Measurements from ENCODE around the gene FBH1.
"Not testable (repeated sequence)": the region's sequence is repeated elsewhere in the genome, so short reads cannot be mapped to it uniquely, and the experiment has no call there.

FBH1 gene

GRCh38 chr10:5941579-5941978, 51.5 kb downstream of the FBH1 start:
- no peak for DNase-seq (ENCODE audit: low read depth, low spot score)

DNA sequence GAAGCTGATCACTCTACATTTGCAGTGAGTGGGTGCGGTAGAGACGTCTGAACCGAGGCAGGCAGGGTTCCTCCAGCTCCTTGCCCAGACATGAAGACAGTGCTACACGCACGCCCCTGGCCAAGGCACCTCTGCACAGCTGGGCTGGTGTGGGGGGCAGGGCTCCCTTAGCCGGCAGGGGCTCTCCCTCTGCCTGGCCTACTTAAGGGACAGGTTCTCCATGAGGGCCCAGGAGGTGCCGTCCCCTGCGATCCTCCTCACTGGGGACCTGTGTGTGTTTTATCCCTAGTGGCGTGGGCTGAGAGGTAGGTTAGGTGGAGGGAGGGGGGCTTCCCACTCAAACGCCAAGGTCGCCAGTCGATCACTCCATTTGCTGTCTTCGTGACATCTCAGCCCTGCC, 52.0 kb downstream of the FBH1 start:
- no peak for DNase-seq (ENCODE audit: low read depth, low spot score)

GRCh38 chr10:5942474-5942873, 52.4 kb downstream of the FBH1 start:
- no peak for DNase-seq (ENCODE audit: low read depth, low spot score)

GRCh38 chr10:5943536-5943935, 53.5 kb downstream of the FBH1 start:
- peak; percentile 71 for DNase-seq (ENCODE audit: low read depth, low spot score)

DNA sequence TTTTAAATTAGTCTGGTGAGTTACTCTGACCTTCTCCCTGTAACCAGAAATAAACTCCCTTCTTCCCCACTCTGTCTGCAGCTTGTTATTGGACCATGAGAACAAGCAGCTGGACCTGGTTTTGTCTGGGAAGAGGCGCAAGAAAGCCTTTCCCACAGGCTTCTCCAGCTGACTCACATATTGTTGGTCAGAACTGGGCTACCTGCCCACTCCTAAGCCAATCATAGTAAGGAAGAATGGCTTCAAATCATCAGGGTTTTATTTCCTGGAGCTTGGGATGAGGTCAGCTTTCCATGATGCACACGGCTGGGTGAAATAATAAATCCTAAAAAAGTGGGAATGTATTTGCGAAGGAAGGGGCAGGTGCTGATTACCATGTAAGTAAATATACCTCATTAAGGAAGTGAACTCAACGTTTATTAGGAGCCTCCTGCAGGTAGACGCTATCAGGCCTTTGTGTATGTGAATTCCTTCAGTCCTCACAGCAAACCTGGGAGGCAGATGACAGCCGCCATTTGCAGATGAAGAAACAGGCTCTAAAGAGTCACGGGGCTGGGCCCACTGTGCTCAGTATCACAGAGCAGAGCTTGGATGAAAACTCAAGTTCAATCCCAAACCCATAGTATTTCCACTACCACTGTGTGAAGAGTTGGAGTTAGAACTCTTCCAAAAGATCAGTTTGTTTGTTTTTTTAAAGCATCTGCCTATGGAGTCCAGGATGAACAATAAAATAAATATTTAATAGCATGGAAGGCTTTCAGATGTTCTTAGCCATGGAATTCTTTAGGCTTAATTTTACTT, 54.5 kb downstream of the FBH1 start:
- peak; percentile 99 for DNase-seq (ENCODE audit: low read depth, low spot score)

DNA sequence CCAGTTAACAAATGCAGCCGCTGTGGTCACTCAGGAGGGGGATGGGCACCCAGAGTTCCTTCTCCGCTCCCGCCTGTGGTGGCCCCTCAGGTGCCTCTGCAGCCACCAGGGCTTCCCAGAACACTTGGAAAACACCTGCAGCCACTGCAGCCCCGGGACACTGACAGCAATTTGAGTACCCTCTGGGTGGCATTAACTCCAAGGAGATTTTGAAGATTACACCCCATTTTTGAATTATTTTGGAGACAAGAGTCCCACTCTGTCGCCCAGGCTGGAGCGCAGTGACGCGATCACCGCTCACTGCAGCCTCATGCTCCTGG, 55.1 kb downstream of the FBH1 start:
- no peak for DNase-seq (ENCODE audit: low read depth, low spot score)

DNA sequence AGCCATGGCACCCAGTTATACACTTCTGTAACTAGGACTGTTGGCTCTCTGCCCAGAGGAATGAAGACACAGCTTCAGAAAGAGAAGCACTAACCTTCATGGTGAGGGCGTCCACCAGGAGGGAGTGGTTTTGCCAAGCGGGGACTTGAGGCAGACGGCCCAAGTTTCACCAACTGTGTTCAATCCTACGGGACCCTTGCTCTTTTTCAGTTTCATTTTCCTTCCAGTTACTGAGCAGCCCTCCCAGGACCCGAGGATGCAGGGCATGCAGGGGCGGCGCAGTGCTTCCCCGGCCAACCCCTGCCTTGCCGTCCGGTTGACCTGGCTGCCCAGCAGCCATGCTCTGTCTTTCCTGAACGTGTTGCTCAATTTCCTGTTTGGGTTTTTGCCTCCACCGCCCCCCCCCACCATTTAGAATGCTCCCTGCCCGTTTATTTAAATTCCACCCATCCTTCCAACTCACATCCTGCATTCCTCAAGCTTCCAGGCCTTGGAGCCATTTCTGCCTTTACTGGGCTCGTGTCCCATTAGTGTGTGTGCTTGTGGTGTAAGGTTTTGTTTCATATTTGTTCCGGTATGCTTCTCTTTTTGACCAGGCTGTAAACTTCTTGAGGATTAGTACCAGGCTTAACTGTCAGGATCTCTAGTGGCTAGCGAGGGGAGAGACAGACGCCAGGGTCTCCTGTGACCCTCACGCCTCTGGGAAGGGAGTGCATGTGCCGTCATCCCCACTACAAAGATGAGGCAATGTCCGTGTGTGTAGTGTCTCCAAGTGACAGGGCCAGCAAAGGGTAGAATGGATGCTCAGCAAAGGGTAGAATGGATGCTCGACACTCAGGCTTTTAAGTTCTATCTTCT, 55.7 kb downstream of the FBH1 start:
- peak; percentile 94 for DNase-seq (ENCODE audit: low read depth, low spot score)

- not testable (repeated sequence) for DNase-seq (ENCODE audit: low read depth, low spot score)
Observed at GRCh38 chr10:5946419-5946775, 56.4 kb downstream of the FBH1 start.

- DNase-seq (ENCODE audit: low read depth, low spot score): no peak
Observed at GRCh38 chr10:5946786-5947185, 56.7 kb downstream of the FBH1 start.

DNA sequence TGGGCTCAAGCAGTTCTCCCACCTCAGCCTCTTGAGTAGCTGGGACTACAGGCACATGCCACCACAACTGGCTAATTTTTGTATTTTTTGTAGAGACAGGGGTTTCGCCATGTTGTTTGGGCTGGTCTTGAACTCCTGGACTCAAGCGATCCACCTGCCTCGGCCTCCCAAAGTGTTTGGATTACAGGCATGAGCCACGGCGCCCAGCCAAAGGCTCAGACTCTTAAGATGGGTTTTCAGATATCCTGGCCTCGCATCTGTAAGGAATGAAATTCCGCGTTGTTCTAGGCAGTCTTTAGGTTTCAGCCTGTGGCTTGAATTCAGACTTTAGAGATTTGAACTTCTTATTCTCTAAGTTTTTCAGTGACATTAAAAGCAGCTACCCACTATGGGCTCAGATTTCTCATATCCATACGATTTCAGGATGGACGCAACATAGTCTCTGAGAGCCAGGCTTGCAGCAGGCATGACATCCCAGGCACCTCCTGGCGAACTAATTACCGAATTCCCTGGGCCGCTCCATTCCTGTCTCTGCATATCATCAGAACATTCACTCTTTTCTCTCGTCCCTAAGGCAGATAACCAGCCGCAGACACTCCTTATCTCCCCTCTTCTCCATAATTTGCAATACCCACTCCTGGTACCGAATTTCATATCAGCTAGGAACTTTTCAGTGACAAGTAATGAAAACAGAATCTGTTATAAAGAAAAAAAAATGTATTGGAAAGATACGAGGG, 57.6 kb downstream of the FBH1 start:
- DNase-seq (ENCODE audit: low read depth, low spot score): no peak

DNA sequence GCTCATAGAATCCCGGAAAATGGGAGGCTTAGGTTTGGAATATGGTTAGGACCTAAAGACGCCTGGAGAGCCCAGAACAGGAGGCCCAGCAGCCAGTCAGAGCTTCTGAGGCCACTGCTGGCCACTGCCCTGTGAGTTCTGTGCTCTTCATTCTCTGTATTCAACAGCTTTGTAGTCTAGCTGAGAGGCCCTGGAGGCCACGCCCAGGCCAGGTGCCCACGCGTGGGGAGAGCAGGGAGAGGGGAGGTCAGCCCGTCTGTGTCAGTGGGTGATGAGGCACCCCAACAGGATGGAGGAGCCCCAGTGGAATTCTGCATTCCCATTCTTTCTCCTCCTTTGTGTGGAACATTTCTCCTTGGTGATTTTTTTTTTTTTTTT, 58.2 kb downstream of the FBH1 start:
- DNase-seq (ENCODE audit: low read depth, low spot score): no peak

- peak; percentile 79 for DNase-seq (ENCODE audit: low read depth, low spot score)
Observed at GRCh38 chr10:5949009-5949759, 59.1 kb downstream of the FBH1 start.

GRCh38 chr10:5951167-5951711, 61.2 kb downstream of the FBH1 start:
- DNase-seq (ENCODE audit: low read depth, low spot score): no peak

DNA sequence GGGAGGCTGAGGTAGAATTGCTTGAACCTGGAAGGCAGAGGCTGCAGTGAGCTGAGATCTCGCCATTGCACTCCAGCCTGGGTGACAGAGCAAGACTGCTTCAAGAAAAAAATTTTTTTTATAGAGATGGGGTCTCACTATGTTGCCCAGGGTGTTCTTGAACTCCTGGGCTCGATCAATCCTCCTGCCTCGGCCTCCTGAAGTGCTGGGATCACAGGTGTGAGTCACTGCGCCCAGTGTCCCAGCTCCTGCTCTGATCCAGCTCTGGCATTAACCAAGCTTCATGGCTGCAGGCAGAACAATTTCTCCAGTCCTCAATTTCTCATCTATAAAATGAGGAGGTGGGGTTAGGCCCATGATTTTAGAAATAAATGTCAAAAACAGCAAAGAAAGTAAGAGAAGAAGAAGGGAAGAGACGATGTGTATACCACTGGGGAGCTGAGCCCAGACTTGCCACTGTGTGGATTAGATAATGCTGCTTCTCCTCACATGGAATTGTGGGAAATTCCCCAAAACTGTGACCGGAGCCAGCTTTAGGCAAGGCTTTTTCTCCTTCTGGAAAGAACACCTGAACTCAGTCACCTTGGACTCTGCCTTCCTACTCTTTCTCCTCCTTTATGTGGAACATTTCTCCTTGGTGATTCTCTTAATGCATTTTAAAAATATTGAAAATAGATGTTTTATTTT, 61.8 kb downstream of the FBH1 start:
- DNase-seq (ENCODE audit: low read depth, low spot score): no peak

DNA sequence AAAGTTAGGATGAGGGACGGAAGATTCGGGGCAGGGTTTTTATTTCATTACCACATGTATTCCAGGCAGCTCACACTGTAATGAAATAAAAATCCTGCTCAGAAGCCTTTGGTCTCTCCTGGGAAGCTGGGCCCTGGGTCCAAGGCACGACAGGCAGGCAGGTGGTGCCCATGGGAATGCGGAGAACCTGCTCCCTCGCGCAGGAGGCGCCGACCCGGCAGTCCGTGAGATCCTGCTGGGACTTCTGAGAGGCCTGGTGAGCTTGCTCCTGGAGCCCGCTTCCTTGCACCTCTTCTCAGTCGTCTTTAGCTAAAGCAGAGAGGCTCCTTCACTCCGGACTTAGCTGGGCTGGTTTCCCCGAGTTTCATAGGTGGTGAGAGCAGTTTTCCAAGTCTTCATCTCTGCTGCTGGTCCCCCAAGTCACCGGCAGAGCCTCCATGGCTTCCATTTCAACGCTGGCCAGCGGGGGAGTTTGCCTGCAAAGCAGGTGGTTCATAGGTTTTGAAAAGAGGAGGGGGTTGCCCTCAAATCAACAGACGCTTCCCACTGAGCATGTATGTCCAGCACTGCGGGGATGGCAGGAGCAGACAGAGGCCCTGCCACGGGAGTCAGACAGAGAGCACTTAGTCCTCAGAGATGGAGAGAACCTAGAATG, 62.8 kb downstream of the FBH1 start:
- no peak for DNase-seq (ENCODE audit: low read depth, low spot score)

- DNase-seq (ENCODE audit: low read depth, low spot score): peak; percentile 45
Observed at GRCh38 chr10:5953676-5954075, 63.6 kb downstream of the FBH1 start.

GRCh38 chr10:5956146-5956936, 66.3 kb downstream of the FBH1 start:
- no peak for DNase-seq (ENCODE audit: low read depth, low spot score)

GRCh38 chr10:5958077-5958476, 68.0 kb downstream of the FBH1 start:
- peak; percentile 23 for DNase-seq (ENCODE audit: low read depth, low spot score)

DNA sequence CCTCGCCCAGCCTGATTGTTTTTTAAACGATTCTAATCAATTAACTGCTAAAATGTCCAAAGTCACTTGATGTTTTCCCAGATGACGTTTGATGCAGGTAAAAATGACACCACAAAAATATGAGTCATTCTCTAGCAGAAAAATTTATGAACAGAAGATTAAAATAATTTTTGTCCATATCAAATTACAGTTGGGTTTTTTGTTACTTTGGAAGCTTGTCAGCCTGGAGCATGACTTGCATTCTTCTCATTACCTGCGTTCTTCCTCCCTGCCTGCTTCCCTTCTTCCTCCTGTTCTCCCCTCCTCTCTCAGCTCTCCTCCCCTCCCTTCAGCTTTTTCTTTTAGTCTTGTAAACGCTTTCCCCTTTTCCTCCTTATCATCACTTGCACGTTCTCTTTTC, 68.6 kb downstream of the FBH1 start:
- DNase-seq (ENCODE audit: low read depth, low spot score): no peak

GRCh38 chr10:5959142-5959541, 69.1 kb downstream of the FBH1 start:
- DNase-seq (ENCODE audit: low read depth, low spot score): no peak

All from astrocyte of the hippocampus (primary cell).